Measurements from ENCODE around the gene MAP9.

MAP9 gene

GRCh38 chr4:155408796-155409195, 32.0 kb upstream of the MAP9 start:
- TF ChIP-seq CTCF (IDR thresholded peaks at IDR 0.05; ENCODE audit: insufficient read depth, low read depth, low read length, missing control alignments), result no peak
- no peak overlapping the region for H3K4me3 ChIP-seq (ENCODE audit: low read length)
- no peak for DNase-seq (ENCODE audit: low read depth)

- no peak overlapping the region for H3K4me3 ChIP-seq (ENCODE audit: low read length)
- DNase-seq (ENCODE audit: low read depth), result no peak
- no peak for TF ChIP-seq CTCF (IDR thresholded peaks at IDR 0.05; ENCODE audit: insufficient read depth, low read depth, low read length, missing control alignments)
These were observed 30.7 kb upstream of the MAP9 start for GRCh38 chr4:155407480-155407879.

- no peak for DNase-seq (ENCODE audit: low read depth)
- no peak for TF ChIP-seq CTCF (IDR thresholded peaks at IDR 0.05; ENCODE audit: insufficient read depth, low read depth, low read length, missing control alignments)
- no peak overlapping the region for H3K4me3 ChIP-seq (ENCODE audit: low read length)
These were observed 28.3 kb upstream of the MAP9 start for GRCh38 chr4:155405059-155405458.

GRCh38 chr4:155403886-155404285, 27.1 kb upstream of the MAP9 start:
- H3K4me3 ChIP-seq (ENCODE audit: low read length), result no peak overlapping the region
- peak; percentile 49 for TF ChIP-seq CTCF (IDR thresholded peaks at IDR 0.05; ENCODE audit: insufficient read depth, low read depth, low read length, missing control alignments)
- DNase-seq (ENCODE audit: low read depth), result peak; percentile 70

GRCh38 chr4:155402941-155403340, 26.2 kb upstream of the MAP9 start:
- no peak overlapping the region for H3K4me3 ChIP-seq (ENCODE audit: low read length)
- TF ChIP-seq CTCF (IDR thresholded peaks at IDR 0.05; ENCODE audit: insufficient read depth, low read depth, low read length, missing control alignments), result no peak
- DNase-seq (ENCODE audit: low read depth), result no peak

- H3K4me3 ChIP-seq (ENCODE audit: low read length), result no peak overlapping the region
- no peak for TF ChIP-seq CTCF (IDR thresholded peaks at IDR 0.05; ENCODE audit: insufficient read depth, low read depth, low read length, missing control alignments)
- no peak for DNase-seq (ENCODE audit: low read depth)
These were observed 24.1 kb upstream of the MAP9 start for GRCh38 chr4:155400893-155401292.

GRCh38 chr4:155399974-155400697, 23.4 kb upstream of the MAP9 start:
- no peak overlapping the region for H3K4me3 ChIP-seq (ENCODE audit: low read length)
- no peak for DNase-seq (ENCODE audit: low read depth)
- TF ChIP-seq CTCF (IDR thresholded peaks at IDR 0.05; ENCODE audit: insufficient read depth, low read depth, low read length, missing control alignments), result no peak
